Heart left ventricle (tissue), 13 donors: ENCODE results near the gene PCAT7.

ENCODE experiments used
- CTCF ChIP-seq, 12 donors: fragments of 200-600 bp; sonication (generic) in 4 of 12; IDR thresholded peaks; one replicate each; pipeline versions ENCODE4 v1.5.0 to v1.8.0; 2018 to 2022; ENCODE audit warnings: antibody characterized with exemption in 12 of 12, mild to moderate bottlenecking in 5 of 12
- POLR2A ChIP-seq, 2 donors: fragments of 450-650 bp; IDR thresholded peaks; one replicate each; pipeline ENCODE4 v1.6.1; 2017; ENCODE audit warnings: antibody characterized with exemption in 2 of 2, mild to moderate bottlenecking in 2 of 2, moderate library complexity in 2 of 2
- donor health status: ischemic (EF 13 %, LVEDD 7.1; RV severe dilation, severe dysfunction).
- donor health status: DM: no; HTN: yes; CAD: no.
- donor health status: DM: no; HTN: no; CAD: no.
- donor health status: ischemic (EF 25% LVEDD 6.9; RV normal size, moderate dysfunction).
- donor health status: ischemic (EF 25% LVEDD 5.7; RV mildly dilated, moderate dysfunction).
- donor health status: ischemic (EF 35%, LVEDD 5.7; RV mildly dilated, moderate dysfunction).
- donor health status: nonischemic (EF 11% LVEDD 7.7; RV severe dilation, severe dysfunction).
- donor health status: DM: yes; HTN: yes; CAD: no.
- donor health status: PGD.
- donor health status: ischemic (EF 29% LVEDD 5.4; RV normal size, mild dysfunction).
- donor health status: nonischemic (EF 23%, LVEDD 6.1; RV moderate dilation, normal function).

- TF ChIP-seq CTCF (IDR thresholded peaks at IDR 0.05), result no peak
- no peak for TF ChIP-seq POLR2A (IDR thresholded peaks at IDR 0.05)
Measured at GRCh38 chr9:94568972-94569712, 14.3 kb downstream of the PCAT7 start.
